Right atrium auricular region (tissue), 2 donors: ENCODE results near the gene UBE2E1. TPM values are rescaled to one million over a fixed set of nuclear protein-coding genes. Genes with fewer than 3 reads are reported as not detected.
A peak's percentile ranks its signal among the peaks of the same experiment; 100 is the strongest.

Source experiments
- DNase-seq: peaks from one replicate; pipeline ENCODE4 v3.0.0-alpha.2; 2019; ENCODE audit warnings: low spot score
- H3K27ac ChIP-seq, 2 donors: fragments of 200-600 bp; sonication (generic); 1 replicate in 1 of 2; 2 replicates in 1 of 2; pipeline ENCODE4 v1.5.1; 2016 to 2019
- H3K27me3 ChIP-seq, 2 donors: fragments of 200-600 bp; sonication (generic); one replicate each; pipeline versions ENCODE4 v1.5.1 to v1.6.0; 2017 to 2019
- H3K36me3 ChIP-seq: fragments of 200-600 bp; sonication (generic); one replicate; pipeline ENCODE4 v1.5.1; 2016
- H3K4me1 ChIP-seq, 2 donors: fragments of 200-600 bp; sonication (generic); one replicate each; pipeline versions ENCODE4 v1.5.1 to v1.6.0; 2017 to 2019
- H3K4me3 ChIP-seq, 2 donors: fragments of 200-600 bp; sonication (generic); 1 replicate in 1 of 2; 2 replicates in 1 of 2; pipeline ENCODE4 v1.5.1; 2017 to 2019; ENCODE audit warnings: mild to moderate bottlenecking in 1 of 2, moderate library complexity in 1 of 2
- H3K9me3 ChIP-seq, 2 donors: fragments of 200-600 bp; sonication (generic); one replicate each; pipeline ENCODE4 v1.5.1; 2019
- CTCF ChIP-seq, 2 donors: fragments of 200-600 bp; sonication (generic); IDR thresholded peaks; one replicate each; pipeline ENCODE4 v1.5.1; 2019; ENCODE audit warnings: antibody characterized with exemption in 2 of 2
- total RNA-seq, 2 donors: library from RNA; depleted of rRNA; stranded (reverse); fragments of >200 nt; gene quantifications; one replicate each; pipeline ENCODE4 v1.1.0, GENCODE V29; 2016

UBE2E1 gene
- total RNA-seq, 2 donors from 2014 or later: 30.8 to 41.4 TPM

DNA sequence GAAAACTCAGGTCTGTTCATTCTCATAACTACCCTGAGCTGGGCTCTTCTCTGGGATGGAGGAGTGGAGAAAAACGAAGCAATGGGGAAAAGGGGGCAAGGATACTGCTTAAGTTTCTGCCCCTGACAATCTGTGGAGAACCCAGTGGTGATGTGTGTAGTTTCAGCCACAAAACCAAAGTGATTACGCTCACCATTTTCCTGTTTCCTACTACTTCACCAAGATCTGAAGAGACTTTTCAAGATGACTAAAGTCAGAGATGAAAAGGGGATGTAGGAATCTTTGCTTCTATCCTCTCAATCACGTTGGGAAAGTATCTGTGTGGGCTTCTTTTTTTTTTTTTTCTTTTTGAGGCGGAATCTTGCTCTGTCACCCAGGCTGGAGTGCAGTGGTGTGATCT lies 8.3 kb upstream of the UBE2E1 start:
- no peak overlapping the region for H3K4me3 ChIP-seq
- no peaks in the 10 kb centered on the region for H3K36me3 ChIP-seq
- H3K27me3 ChIP-seq: no peaks in the 10 kb centered on the region
- no peaks in the 10 kb centered on the region for H3K4me1 ChIP-seq
- DNase-seq: no peak
- no peak overlapping the region for H3K27ac ChIP-seq
- no peak for TF ChIP-seq CTCF (IDR thresholded peaks at IDR 0.05)
- no peaks in the 10 kb centered on the region for H3K9me3 ChIP-seq

- no peaks in the 10 kb centered on the region for H3K36me3 ChIP-seq
- no peaks in the 10 kb centered on the region for H3K27me3 ChIP-seq
- H3K4me3 ChIP-seq: no peak overlapping the region
- H3K9me3 ChIP-seq: no peaks in the 10 kb centered on the region
- TF ChIP-seq CTCF (IDR thresholded peaks at IDR 0.05): no peak
- DNase-seq: no peak
- H3K4me1 ChIP-seq: no peaks in the 10 kb centered on the region
- H3K27ac ChIP-seq: no peak overlapping the region
These were observed 7.3 kb upstream of the UBE2E1 start for GRCh38 chr3:23798456-23798855.

- DNase-seq: no peak
- no peak for TF ChIP-seq CTCF (IDR thresholded peaks at IDR 0.05)
- Histone ChIP-seq H3K9me3 (no peaks in the 10 kb centered on the region), H3K27ac (no peak overlapping the region), H3K27me3 (no peaks in the 10 kb centered on the region), H3K36me3 (no peaks in the 10 kb centered on the region), H3K4me3 (no peak overlapping the region), H3K4me1 (no peaks in the 10 kb centered on the region)
These were observed 6.9 kb upstream of the UBE2E1 start for GRCh38 chr3:23798876-23799275.

GRCh38 chr3:23800731-23801130 lies 5.0 kb upstream of the UBE2E1 start:
- no peaks in the 10 kb centered on the region for H3K36me3 ChIP-seq
- peaks cover 0 to 4% of the 10 kb centered on the region in 2 donors for H3K4me1 ChIP-seq
- H3K27me3 ChIP-seq: no peaks in the 10 kb centered on the region
- H3K27ac ChIP-seq: no peak overlapping the region
- H3K4me3 ChIP-seq: no peak overlapping the region
- no peaks in the 10 kb centered on the region for H3K9me3 ChIP-seq
- peak in 1 of 2 donors; percentile 53 for TF ChIP-seq CTCF (IDR thresholded peaks at IDR 0.05)
- no peak for DNase-seq

- Histone ChIP-seq H3K27ac (no peak overlapping the region), H3K36me3 (no peaks in the 10 kb centered on the region), H3K27me3 (no peaks in the 10 kb centered on the region), H3K4me3 (no peak overlapping the region), H3K9me3 (no peaks in the 10 kb centered on the region), H3K4me1 (peaks cover 0 to 30% of the 10 kb centered on the region in 2 donors)
- no peak for TF ChIP-seq CTCF (IDR thresholded peaks at IDR 0.05)
- DNase-seq: no peak
These were observed 1.1 kb upstream of the UBE2E1 start for GRCh38 chr3:23804441-23805209.

DNA sequence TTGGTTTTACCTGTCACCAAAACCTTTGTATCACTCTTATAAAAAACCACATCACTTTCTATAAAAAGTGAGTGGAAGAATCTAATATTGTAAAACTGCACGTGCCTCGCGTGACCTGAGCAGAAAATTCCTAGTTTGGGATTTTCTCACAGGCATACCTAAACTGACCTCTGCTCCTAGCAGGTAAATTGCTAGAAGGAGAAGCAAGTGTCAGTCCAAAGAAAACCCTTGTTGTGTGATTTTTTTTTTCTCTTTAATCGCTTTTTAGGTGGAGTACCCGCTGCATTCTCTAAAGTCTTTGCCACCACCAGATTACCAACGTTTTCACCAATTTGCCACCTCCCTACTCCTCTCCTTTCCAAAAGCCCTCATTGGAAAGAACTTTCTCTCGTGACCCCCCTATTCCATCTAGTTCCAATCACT lies 534 bp upstream of the UBE2E1 start:
- Histone ChIP-seq H3K27ac (peak overlapping the region; percentile 84 to 93), H3K4me3 (peak overlapping the region; percentile 81 to 99), H3K4me1 (peaks cover 0 to 36% of the 10 kb centered on the region in 2 donors), H3K36me3 (no peaks in the 10 kb centered on the region), H3K9me3 (no peaks in the 10 kb centered on the region), H3K27me3 (no peaks in the 10 kb centered on the region)
- TF ChIP-seq CTCF (IDR thresholded peaks at IDR 0.05): no peak
- no peak for DNase-seq
